ENCODE measurements around the gene CASK.

GRCh38 chrX:41522081-41522480 lies 401.3 kb downstream of the CASK start:
- TF ChIP-seq CTCF (IDR thresholded peaks at IDR 0.05; ENCODE audit: low read depth, low read length, missing input control) (no peak), GABPA (IDR thresholded peaks at IDR 0.05 in 1 of 2, conservative IDR thresholded peaks at IDR 0.05 in 1 of 2) (no peak)
